ENCODE results near the gene VPREB3.

GRCh38 chr22:23782703-23783102 is 28.5 kb upstream of the VPREB3 start:
- TF ChIP-seq CHD2 (IDR thresholded peaks at IDR 0.05; ENCODE audit: low read length, partially characterized antibody), result no peak
- TF ChIP-seq SIN3A (IDR thresholded peaks at IDR 0.05; ENCODE audit: borderline replicate concordance, low read depth, low read length), result no peak
- TF ChIP-seq YY1 (IDR thresholded peaks at IDR 0.05; ENCODE audit: low read depth), result no peak
- TF ChIP-seq, protein P1, sequence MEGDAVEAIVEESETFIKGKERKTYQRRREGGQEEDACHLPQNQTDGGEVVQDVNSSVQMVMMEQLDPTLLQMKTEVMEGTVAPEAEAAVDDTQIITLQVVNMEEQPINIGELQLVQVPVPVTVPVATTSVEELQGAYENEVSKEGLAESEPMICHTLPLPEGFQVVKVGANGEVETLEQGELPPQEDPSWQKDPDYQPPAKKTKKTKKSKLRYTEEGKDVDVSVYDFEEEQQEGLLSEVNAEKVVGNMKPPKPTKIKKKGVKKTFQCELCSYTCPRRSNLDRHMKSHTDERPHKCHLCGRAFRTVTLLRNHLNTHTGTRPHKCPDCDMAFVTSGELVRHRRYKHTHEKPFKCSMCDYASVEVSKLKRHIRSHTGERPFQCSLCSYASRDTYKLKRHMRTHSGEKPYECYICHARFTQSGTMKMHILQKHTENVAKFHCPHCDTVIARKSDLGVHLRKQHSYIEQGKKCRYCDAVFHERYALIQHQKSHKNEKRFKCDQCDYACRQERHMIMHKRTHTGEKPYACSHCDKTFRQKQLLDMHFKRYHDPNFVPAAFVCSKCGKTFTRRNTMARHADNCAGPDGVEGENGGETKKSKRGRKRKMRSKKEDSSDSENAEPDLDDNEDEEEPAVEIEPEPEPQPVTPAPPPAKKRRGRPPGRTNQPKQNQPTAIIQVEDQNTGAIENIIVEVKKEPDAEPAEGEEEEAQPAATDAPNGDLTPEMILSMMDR (IDR thresholded peaks at IDR 0.05), result no peak
- no peak for TF ChIP-seq REST (IDR thresholded peaks at IDR 0.05; ENCODE audit: low read depth, low read length)
- TF ChIP-seq ELF1 (IDR thresholded peaks at IDR 0.05), result no peak
- TF ChIP-seq EZH2phosphoT487 (IDR thresholded peaks at IDR 0.05; ENCODE audit: borderline replicate concordance, low read depth), result no peak
- TF ChIP-seq MEF2A (IDR thresholded peaks at IDR 0.05; ENCODE audit: borderline replicate concordance, low read depth), result no peak
- no peak for TF ChIP-seq POLR2AphosphoS5 (IDR thresholded peaks at IDR 0.05; ENCODE audit: low read depth, low read length)
